Measurements from ENCODE around the gene ABHD15.

ABHD15 gene

GRCh38 chr17:29578626-29579485 lies 12.0 kb upstream of the ABHD15 start:
- Histone ChIP-seq H3K27me3 (ENCODE audit: control insufficient read depth, insufficient read depth, low read length) (no peaks in the 10 kb centered on the region), H3K9me3 (ENCODE audit: control insufficient read depth, insufficient read depth, low read length) (no peaks in the 10 kb centered on the region), H3K4me1 (ENCODE audit: control insufficient read depth, insufficient read depth, low read length) (no peaks in the 10 kb centered on the region), H3K36me3 (ENCODE audit: control insufficient read depth, insufficient read depth, low read length) (peaks cover 63% of the 10 kb centered on the region), H3K9ac (ENCODE audit: low read depth, low read length) (no peak overlapping the region), H3K27ac (ENCODE audit: low read depth, low read length) (no peak overlapping the region), H3K4me3 (ENCODE audit: low read depth, low read length) (no peak overlapping the region)

- H3K4me1 ChIP-seq (ENCODE audit: control insufficient read depth, insufficient read depth, low read length) = no peaks in the 10 kb centered on the region
- no peaks in the 10 kb centered on the region for H3K9me3 ChIP-seq (ENCODE audit: control insufficient read depth, insufficient read depth, low read length)
- peaks cover 58% of the 10 kb centered on the region for H3K36me3 ChIP-seq (ENCODE audit: control insufficient read depth, insufficient read depth, low read length)
- H3K4me3 ChIP-seq (ENCODE audit: low read depth, low read length) = no peak overlapping the region
- H3K27ac ChIP-seq (ENCODE audit: low read depth, low read length) = no peak overlapping the region
- no peak overlapping the region for H3K9ac ChIP-seq (ENCODE audit: low read depth, low read length)
- no peaks in the 10 kb centered on the region for H3K27me3 ChIP-seq (ENCODE audit: control insufficient read depth, insufficient read depth, low read length)
These were observed 10.8 kb upstream of the ABHD15 start for GRCh38 chr17:29577385-29578211.

GRCh38 chr17:29577001-29577370 lies 10.1 kb upstream of the ABHD15 start:
- H3K9ac ChIP-seq (ENCODE audit: low read depth, low read length) = no peak overlapping the region
- H3K36me3 ChIP-seq (ENCODE audit: control insufficient read depth, insufficient read depth, low read length) = peaks cover 52% of the 10 kb centered on the region
- no peaks in the 10 kb centered on the region for H3K4me1 ChIP-seq (ENCODE audit: control insufficient read depth, insufficient read depth, low read length)
- no peak overlapping the region for H3K27ac ChIP-seq (ENCODE audit: low read depth, low read length)
- H3K4me3 ChIP-seq (ENCODE audit: low read depth, low read length) = no peak overlapping the region
- H3K9me3 ChIP-seq (ENCODE audit: control insufficient read depth, insufficient read depth, low read length) = no peaks in the 10 kb centered on the region
- no peaks in the 10 kb centered on the region for H3K27me3 ChIP-seq (ENCODE audit: control insufficient read depth, insufficient read depth, low read length)

- Histone ChIP-seq H3K4me3 (ENCODE audit: low read depth, low read length) (no peak overlapping the region), H3K9ac (ENCODE audit: low read depth, low read length) (no peak overlapping the region)
These were observed 9.6 kb upstream of the ABHD15 start for GRCh38 chr17:29576214-29577000.

GRCh38 chr17:29575511-29576213 lies 8.8 kb upstream of the ABHD15 start:
- no peaks in the 10 kb centered on the region for H3K4me1 ChIP-seq (ENCODE audit: control insufficient read depth, insufficient read depth, low read length)
- no peak overlapping the region for H3K9ac ChIP-seq (ENCODE audit: low read depth, low read length)
- no peaks in the 10 kb centered on the region; the same call in 1 of the 2 replicates for H3K27me3 ChIP-seq (ENCODE audit: control insufficient read depth, insufficient read depth, low read length)
- H3K4me3 ChIP-seq (ENCODE audit: low read depth, low read length) = no peak overlapping the region
- H3K36me3 ChIP-seq (ENCODE audit: control insufficient read depth, insufficient read depth, low read length) = peaks cover 47% of the 10 kb centered on the region
- H3K9me3 ChIP-seq (ENCODE audit: control insufficient read depth, insufficient read depth, low read length) = no peaks in the 10 kb centered on the region
- H3K27ac ChIP-seq (ENCODE audit: low read depth, low read length) = no peak overlapping the region

More at GRCh38 chr17:29576214-29577000, 9.6 kb upstream of the ABHD15 start:
- Histone ChIP-seq H3K4me1 (ENCODE audit: control insufficient read depth, insufficient read depth, low read length) (no peaks in the 10 kb centered on the region), H3K27me3 (ENCODE audit: control insufficient read depth, insufficient read depth, low read length) (no peaks in the 10 kb centered on the region), H3K27ac (ENCODE audit: low read depth, low read length) (no peak overlapping the region), H3K9me3 (ENCODE audit: control insufficient read depth, insufficient read depth, low read length) (no peaks in the 10 kb centered on the region), H3K36me3 (ENCODE audit: control insufficient read depth, insufficient read depth, low read length) (peaks cover 51% of the 10 kb centered on the region)

- no peak overlapping the region for H3K9ac ChIP-seq (ENCODE audit: low read depth, low read length)
- H3K9me3 ChIP-seq (ENCODE audit: control insufficient read depth, insufficient read depth, low read length) = no peaks in the 10 kb centered on the region
- H3K4me1 ChIP-seq (ENCODE audit: control insufficient read depth, insufficient read depth, low read length) = no peaks in the 10 kb centered on the region
- peaks cover 45% of the 10 kb centered on the region for H3K36me3 ChIP-seq (ENCODE audit: control insufficient read depth, insufficient read depth, low read length)
- H3K4me3 ChIP-seq (ENCODE audit: low read depth, low read length) = no peak overlapping the region
- H3K27me3 ChIP-seq (ENCODE audit: control insufficient read depth, insufficient read depth, low read length) = no peaks in the 10 kb centered on the region; the same call in 1 of the 2 replicates
- H3K27ac ChIP-seq (ENCODE audit: low read depth, low read length) = no peak overlapping the region
These were observed 8.1 kb upstream of the ABHD15 start for GRCh38 chr17:29574732-29575510.

- H3K27ac ChIP-seq (ENCODE audit: low read depth, low read length) = no peak overlapping the region
- peaks cover 4% of the 10 kb centered on the region; the same call in 1 of the 2 replicates for H3K4me1 ChIP-seq (ENCODE audit: control insufficient read depth, insufficient read depth, low read length)
- peaks cover 45% of the 10 kb centered on the region for H3K36me3 ChIP-seq (ENCODE audit: control insufficient read depth, insufficient read depth, low read length)
- no peak overlapping the region for H3K4me3 ChIP-seq (ENCODE audit: low read depth, low read length)
- no peak overlapping the region for H3K9ac ChIP-seq (ENCODE audit: low read depth, low read length)
- peaks cover 7% of the 10 kb centered on the region for H3K27me3 ChIP-seq (ENCODE audit: control insufficient read depth, insufficient read depth, low read length)
- H3K9me3 ChIP-seq (ENCODE audit: control insufficient read depth, insufficient read depth, low read length) = no peaks in the 10 kb centered on the region
These were observed 7.3 kb upstream of the ABHD15 start for GRCh38 chr17:29573871-29574731.

GRCh38 chr17:29573558-29573869 lies 6.7 kb upstream of the ABHD15 start:
- H3K27me3 ChIP-seq (ENCODE audit: control insufficient read depth, insufficient read depth, low read length) = peaks cover 7% of the 10 kb centered on the region
- H3K27ac ChIP-seq (ENCODE audit: low read depth, low read length) = no peak overlapping the region
- H3K9me3 ChIP-seq (ENCODE audit: control insufficient read depth, insufficient read depth, low read length) = no peaks in the 10 kb centered on the region
- no peak overlapping the region for H3K4me3 ChIP-seq (ENCODE audit: low read depth, low read length)
- H3K36me3 ChIP-seq (ENCODE audit: control insufficient read depth, insufficient read depth, low read length) = peaks cover 44% of the 10 kb centered on the region
- H3K9ac ChIP-seq (ENCODE audit: low read depth, low read length) = no peak overlapping the region
- peaks cover 6% of the 10 kb centered on the region; the same call in 1 of the 2 replicates for H3K4me1 ChIP-seq (ENCODE audit: control insufficient read depth, insufficient read depth, low read length)

GRCh38 chr17:29572691-29573557 lies 6.1 kb upstream of the ABHD15 start:
- Histone ChIP-seq H3K4me3 (ENCODE audit: low read depth, low read length) (peak overlapping the region; percentile 16; the same call in 1 of the 2 replicates), H3K9ac (ENCODE audit: low read depth, low read length) (no peak overlapping the region), H3K27me3 (ENCODE audit: control insufficient read depth, insufficient read depth, low read length) (peaks cover 7% of the 10 kb centered on the region), H3K36me3 (ENCODE audit: control insufficient read depth, insufficient read depth, low read length) (peaks cover 38% of the 10 kb centered on the region), H3K4me1 (ENCODE audit: control insufficient read depth, insufficient read depth, low read length) (peaks cover 6% of the 10 kb centered on the region; the same call in 1 of the 2 replicates), H3K27ac (ENCODE audit: low read depth, low read length) (no peak overlapping the region), H3K9me3 (ENCODE audit: control insufficient read depth, insufficient read depth, low read length) (no peaks in the 10 kb centered on the region)
